MM.1S (cell line): ENCODE data around the gene COQ9.

Experiments
- EZH2 ChIP-seq: fragments of 300-600 bp; sonication (generic); optimal IDR thresholded peaks from 2 replicates; pipeline ENCODE3; 2017; ENCODE audit warnings: low read depth, mild to moderate bottlenecking, antibody characterized with exemption, low read length, mixed read lengths
- TF ChIP-seq, protein P1 (sequence below): fragments of 300-600 bp; sonication (generic); IDR thresholded peaks from 2 replicates; pipeline ENCODE4 v1.5.1; 2016; ENCODE audit warnings: antibody characterized with exemption, low read length, mixed read lengths

DNA sequence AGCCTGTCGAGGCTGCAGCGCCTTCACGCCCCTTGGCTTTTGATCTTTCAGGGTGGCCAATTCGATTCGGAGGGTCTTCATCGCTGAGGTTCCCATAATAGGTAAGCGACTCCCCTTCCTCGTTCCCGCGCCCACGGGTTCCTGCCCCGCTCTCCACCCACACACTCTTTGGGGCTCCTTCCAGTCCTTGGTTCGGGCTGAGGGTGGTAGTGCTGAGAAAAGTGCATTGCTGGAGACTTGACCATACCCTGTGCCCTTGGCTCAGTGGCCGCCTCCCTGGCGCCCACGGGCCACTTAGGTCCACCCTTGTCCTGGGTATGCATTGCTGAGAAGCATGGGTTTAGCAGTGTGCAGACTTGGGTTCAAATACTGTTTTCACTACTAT lies 15.7 kb downstream of the COQ9 start:
- TF ChIP-seq, protein P1, sequence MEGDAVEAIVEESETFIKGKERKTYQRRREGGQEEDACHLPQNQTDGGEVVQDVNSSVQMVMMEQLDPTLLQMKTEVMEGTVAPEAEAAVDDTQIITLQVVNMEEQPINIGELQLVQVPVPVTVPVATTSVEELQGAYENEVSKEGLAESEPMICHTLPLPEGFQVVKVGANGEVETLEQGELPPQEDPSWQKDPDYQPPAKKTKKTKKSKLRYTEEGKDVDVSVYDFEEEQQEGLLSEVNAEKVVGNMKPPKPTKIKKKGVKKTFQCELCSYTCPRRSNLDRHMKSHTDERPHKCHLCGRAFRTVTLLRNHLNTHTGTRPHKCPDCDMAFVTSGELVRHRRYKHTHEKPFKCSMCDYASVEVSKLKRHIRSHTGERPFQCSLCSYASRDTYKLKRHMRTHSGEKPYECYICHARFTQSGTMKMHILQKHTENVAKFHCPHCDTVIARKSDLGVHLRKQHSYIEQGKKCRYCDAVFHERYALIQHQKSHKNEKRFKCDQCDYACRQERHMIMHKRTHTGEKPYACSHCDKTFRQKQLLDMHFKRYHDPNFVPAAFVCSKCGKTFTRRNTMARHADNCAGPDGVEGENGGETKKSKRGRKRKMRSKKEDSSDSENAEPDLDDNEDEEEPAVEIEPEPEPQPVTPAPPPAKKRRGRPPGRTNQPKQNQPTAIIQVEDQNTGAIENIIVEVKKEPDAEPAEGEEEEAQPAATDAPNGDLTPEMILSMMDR = no peak
- no peak for TF ChIP-seq EZH2
